HG02798 (cell line): Measurements from ENCODE around the gene TASOR.
"Not testable (repeated sequence)": the region's sequence is repeated elsewhere in the genome, so short reads cannot be mapped to it uniquely, and the experiment has no call there.

ENCODE experiments used
- ATAC-seq: cut with Tn5 transposase; IDR thresholded peaks from one replicate; pipeline ENCODE4 v1.9.1; 2021; ENCODE audit warnings: mild to moderate bottlenecking; ENCODE audit not compliant: unreplicated experiment, poor library complexity

TASOR gene, protein sequence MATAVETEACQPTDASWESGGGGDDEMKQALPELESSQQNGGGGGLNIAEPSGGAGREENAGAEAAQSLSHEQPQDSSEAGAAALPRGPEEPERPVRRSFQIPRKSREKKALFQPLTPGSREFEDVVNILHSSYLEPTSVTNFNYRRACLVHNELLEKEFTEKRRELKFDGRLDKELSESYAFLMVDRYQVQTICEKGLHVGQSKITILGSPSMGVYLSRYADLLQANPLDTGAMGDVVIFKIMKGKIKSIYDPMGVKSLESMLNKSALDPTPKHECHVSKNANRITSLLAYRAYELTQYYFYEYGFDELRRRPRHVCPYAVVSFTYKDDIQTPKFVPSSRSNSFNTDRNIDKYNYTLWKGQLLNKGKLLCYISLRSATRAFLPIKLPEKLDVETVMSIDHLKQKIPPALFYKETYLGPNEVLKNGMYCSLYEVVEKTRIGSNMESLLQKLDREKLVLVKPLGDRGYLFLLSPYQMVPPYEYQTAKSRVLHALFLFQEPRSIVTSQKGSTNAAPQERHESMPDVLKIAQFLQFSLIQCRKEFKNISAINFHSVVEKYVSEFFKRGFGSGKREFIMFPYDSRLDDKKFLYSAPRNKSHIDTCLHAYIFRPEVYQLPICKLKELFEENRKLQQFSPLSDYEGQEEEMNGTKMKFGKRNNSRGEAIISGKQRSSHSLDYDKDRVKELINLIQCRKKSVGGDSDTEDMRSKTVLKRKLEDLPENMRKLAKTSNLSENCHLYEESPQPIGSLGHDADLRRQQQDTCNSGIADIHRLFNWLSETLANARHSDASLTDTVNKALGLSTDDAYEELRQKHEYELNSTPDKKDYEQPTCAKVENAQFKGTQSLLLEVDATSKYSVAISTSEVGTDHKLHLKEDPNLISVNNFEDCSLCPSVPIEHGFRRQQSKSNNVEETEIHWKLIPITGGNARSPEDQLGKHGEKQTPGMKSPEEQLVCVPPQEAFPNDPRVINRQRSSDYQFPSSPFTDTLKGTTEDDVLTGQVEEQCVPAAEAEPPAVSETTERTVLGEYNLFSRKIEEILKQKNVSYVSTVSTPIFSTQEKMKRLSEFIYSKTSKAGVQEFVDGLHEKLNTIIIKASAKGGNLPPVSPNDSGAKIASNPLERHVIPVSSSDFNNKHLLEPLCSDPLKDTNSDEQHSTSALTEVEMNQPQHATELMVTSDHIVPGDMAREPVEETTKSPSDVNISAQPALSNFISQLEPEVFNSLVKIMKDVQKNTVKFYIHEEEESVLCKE (N-terminal part only)

DNA sequence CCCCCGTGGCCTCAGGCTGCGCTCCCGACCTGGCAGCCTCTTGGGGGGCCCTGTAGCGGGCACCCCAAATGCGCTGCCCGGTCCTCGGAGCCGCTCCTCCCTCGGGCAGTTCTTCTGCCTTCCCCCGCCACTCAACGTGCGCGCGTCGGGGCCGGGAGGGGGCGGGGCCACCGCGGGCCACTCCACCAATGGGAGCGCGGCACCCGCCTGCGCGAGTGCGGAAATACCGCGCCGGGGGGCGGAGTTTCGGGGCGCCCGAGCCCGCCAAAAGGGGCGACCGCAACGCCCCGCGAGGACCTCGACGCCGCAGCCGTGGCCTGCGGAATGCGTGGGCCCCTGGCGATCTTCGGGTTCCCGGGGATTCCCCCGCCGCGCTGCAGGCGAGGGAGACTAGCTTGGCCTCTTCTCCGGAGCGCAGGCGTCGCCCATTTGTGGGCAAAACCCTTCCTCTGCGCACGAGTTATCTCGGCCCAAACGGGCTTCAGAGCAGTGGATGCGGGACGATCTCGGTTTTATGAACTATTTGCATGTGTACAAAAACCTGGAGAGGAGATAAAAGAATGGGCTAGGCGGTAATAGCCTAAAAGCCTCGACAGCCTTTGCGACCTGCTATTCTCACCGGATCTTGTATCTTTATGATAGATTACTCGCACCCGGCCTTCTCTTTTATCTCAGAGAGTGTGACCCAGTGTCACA lies at the start of gene TASOR:
TASOR (minus strand) TSS at position 144 of the 696 bp plus-strand sequence. CDS start 259 bp downstream, outside the sequence.
- peak; percentile 85 for ATAC-seq

DNA sequence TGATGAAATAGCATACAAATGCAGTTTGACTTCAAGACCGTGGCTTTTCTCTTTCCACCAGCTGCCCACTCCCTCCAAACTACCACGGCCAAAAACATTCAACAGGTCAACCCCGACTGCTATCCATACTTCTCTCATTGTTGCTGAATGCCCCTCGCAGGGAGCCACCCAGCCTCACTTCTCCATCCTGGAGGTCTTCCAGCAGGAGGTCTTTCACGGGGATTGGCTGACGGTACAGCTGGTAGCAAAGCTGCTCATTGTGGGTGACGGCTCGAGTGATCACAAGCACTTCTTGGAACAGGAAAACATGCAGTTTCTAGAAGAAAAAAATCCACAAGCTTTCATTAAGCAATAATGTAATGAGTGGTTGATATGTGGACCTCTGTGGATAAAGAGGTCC lies 49.0 kb upstream of the TASOR start:
- ATAC-seq: no peak

DNA sequence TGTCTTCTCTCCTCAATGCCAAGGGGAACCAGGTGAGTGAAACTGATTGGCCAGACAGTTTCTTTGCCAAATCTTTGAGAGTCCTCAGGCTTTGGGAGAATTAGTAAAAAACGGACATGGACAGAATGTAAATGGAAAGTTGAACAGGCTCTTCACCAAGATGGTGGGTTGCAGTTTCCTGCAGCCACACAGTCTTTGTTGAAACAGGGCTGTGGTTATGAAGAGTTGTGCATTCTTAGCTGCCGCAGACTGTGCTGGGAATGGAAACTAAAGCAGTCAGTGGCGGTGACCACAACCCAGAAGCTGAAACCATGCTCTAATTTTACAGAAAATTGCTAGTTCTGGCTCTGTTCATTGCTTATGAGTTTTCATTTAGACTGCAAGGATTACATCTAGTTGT lies 42.1 kb upstream of the TASOR start:
- peak; percentile 99 for ATAC-seq

DNA sequence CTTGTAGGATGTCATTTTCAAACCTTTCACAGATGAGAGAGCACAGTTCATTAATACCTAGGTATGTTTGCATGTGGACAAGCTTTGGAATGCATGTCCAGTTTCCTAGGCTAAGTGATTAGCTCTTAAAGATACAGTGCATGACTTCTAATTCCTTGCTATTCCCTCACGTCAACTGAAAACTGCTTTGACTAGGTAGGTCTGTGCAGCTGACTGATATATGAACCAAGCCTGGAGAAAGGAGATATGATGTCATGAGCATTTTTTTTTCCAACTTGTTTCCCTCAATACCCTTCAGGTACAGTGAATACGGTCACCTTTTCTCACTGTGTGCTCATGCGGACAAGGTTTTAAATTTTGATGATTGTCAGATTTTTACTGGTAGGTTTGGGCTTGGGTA lies 41.6 kb upstream of the TASOR start:
- ATAC-seq: no peak

DNA sequence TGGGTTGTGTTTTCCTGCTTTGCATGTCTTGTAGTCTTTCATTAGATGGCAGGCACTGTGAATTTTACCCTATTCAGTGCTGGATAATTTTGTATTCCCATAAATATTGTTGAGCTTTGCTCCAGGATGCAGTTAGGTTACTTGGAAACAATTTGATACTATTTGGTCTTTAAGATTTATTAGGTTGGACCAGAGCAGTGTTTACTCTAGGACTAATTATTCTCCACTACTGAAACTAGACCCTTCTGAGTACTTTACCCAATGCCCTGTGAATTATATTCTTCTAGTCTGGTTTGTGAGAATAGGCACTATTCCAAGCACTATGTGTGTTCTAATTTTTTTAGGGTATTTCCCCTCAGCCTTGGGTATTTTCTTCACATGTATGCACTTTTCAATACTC lies 37.8 kb upstream of the TASOR start:
- no peak for ATAC-seq

DNA sequence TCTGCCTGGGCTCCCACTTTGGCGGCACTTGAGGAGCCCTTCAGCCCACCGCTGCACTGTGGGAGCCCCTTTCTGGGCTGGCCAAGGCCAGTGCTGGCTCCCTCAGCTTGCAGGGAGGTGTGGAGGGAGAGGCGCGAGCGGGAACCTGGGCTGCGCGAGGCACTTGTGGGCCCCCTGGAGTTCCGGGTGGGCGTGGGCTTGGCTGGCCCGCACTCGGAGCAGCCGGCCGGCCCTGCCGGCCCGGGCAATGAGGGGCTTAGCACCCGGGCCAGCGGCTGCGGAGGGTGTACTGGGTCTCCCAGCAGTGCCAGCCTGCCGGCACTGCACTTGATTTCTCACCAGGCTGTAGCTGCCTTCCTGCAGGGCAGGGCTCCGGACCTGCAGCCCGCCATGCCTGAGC lies 35.7 kb upstream of the TASOR start:
- ATAC-seq: not testable (repeated sequence)

DNA sequence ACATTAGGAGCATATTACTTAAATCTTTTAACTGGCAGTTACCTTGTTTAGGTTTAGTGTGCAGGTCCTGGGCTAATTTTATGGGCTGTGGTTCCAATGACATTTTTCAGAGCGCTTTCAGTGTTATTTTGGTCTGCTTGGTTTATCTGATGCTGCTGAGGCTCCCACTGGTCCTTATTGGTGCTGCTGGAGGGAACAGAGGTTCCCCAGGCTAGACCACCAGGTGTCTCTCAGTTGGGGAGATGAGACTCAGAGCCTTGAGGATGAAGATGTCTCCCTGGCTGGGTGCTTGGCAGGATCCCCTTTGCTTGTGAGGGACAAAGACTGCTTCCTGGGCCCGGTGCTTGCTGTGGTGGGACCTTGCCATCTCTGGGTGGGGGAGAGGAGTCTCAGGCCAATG lies 28.3 kb upstream of the TASOR start:
- no peak for ATAC-seq

DNA sequence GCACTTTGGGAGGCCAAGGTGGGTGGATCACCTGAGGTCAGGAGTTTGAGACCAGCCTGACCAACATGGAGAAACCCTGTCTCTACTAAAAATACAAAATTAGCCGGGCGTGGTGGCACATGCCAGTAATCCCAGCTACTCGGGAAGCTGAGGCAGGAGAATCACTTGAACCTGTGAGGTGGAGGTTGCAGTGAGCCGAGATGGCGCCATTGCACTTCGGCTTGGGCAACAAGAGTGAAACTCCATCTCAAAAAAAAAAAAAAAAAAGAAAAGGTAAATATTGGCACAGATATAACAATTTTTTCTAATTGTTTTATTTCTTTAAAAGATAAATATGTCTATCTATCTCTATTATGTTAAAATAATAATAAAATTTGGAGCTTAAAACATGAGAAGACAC lies 24.3 kb upstream of the TASOR start:
- not testable (repeated sequence) for ATAC-seq

DNA sequence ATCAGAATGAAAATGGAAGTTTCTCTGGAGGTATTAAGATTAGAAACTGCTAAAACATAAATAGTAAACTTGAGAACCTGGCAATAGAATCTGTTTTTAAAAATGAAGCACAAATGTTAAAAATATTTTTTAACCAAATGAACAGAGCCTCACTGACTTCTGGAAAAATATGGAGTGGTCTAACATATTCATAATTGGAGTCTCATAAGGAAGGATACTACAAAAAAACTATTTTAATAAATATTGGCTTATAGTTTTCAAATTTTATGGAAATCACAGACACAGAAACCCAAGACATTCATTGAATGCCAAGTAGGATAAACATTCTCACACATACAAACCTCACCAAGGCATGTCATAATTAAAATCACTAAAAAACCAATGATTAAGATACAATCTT lies 23.6 kb upstream of the TASOR start:
- no peak for ATAC-seq

DNA sequence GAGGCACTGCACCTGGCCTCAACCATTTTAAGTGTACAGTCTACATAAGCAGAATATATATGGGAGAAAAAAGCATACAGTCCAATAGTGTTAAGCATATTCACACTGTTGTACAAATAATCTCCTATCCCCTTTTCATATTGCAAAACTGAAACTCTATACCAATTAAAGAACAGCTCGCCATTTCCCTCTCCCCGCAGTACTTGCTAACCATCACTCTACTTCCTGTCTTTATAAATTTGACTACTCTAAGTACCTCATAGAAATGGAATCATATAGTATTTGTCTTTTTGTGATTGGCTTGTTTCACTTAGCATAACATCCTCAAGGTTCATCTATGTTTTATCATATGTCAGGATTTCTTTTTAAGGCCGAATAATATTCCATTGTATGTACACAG lies 21.6 kb upstream of the TASOR start:
- no peak for ATAC-seq

DNA sequence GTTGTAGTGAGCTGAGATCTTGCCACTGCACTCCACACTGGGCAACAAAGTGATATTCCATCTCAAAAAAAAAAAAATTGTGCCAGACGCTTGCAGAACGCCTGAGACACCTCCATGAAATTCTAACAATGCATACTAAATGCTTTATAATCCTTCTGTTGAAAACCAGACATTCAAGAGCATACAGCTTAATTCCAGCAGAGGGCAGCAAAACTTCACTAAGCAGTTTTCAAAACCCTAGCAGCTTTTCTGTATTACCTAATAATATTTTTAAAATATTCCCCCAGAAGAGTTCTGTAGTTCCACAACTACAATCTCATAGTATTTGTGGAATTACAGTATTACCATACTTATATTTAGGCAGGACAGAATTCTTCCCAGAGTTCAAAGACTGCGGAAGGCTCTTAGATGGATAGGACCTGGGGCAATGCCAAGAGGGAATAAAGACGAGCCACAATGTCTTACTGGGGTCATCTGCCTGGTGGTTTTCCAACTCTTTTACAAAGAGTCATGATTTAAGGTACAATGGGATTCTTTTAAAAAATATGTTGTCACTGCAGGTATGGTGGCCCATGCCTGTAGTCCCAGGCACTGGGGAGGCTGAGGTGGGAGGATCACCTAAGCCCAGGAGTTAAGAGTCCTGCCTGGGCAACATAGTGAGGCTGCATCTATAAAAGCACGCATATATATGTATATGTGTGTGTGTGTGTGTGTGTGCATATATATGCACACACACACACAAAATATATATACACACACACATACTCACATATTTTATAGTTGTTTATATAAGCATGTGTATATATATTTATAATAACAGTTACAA lies 19.6 kb upstream of the TASOR start:
- ATAC-seq: no peak

DNA sequence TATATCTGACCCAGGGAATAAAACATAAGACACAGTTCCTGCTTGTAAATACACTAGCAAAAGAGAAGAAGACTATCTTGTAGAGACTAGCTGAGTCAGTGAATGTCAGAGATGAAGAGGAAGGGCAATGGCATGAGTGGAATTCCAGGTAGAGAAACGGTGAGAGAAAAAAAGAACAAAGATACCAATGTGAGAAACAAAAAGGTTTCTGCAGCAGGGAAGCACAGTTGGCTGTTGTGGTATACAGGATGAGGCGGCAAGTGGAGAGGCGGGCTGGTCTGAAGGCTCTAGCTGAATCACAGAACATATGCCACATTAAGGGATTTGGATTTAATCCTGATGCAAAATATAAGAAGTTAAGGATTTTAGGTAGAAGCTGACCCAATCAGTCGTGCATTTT lies 17.1 kb upstream of the TASOR start:
- ATAC-seq: no peak

DNA sequence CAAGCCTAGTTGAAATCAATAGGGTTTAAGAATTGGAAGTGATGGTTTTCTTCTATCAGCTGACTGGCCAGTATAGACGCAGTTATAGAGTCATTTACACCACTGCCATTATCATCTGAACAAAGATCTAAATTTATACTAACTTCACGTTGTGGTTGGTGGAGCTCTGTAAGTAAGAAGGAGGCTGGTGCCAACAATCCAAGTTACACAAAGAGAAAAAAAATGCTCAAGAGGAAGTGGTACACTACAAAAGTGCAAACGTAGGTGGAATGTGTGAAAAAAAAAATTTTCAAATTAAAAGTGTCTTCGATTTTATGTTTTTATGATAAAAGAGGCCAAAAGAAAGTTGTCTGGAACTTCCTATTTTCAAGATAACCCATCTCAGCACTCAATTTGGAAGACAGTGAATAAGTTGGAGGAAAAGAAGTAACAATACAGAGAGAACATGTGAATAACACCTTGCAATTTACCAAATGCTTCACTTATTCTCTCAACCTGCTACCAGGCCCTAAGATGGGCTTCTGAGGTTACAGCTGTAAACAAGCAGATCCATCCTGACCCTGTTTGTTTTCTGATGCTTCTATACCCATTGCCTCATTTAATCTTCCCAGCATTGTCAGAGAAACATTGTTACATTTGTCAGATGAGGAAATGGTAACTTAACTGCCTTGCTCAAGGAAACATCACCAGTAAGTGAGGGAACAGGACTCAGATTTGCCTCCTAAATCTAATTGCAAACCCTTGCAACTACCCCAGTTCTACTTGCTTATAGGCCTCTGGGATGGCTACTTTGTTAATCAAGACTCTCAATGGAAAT lies 12.0 kb upstream of the TASOR start:
- no peak for ATAC-seq

DNA sequence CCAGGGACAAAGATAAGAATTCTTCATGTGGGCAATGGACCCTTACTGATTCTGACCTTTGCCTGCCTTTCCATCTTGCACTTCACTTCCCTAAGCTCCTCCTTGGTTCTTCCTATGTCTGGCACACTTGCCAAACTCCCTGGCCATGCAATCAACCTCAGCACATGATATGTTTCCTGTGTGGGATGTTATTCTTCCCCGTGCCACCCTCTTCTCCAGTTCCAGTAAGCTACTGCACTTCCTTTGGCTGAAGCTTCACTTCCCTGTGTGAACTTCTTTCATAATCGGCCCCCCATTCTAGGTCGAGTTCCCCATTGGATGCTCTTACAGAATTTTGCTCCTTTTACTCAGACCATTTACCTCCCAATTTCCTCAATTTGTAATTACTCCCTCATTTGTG lies 10.7 kb upstream of the TASOR start:
- no peak for ATAC-seq

DNA sequence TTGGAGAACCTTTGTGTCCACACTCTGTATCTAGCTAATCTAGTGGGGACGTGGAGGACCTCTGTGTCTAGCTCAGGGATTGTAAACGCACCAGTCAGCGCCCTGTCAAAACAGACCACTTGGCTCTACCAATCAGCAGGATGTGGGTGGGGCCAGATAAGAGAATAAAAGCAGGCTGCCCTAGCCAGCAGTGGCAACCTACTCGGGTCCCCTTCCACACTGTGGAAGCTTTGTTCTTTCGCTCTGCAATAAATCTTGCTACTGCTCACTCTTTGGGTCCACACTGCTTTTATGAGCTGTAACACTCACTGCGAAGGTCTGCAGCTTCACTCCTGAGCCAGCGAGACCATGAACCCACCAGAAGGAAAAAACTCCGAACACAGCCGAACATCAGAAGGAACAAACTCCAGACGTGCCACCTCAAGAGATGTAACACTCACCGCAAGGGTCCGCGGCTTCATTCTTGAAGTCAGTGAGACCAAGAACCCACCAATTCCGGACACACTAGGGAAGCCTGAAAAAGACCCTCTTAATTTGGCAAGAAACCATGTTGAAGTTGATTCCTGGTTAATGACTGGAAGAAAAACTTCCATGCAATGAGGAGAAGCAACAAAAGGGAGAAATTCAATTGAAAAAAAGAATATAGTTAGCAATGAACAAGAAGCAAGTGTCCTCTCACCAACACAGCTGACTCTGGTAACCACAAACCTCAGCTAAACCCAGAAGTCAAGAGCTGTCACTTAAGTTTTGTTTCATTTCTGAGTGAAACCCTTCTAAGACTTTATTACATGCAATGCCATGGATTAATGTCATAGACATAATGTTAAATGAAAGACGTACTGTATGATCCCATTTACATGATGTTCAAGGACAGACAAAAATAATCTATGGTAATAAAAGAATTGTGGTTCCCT lies 9.7 kb upstream of the TASOR start:
- ATAC-seq: peak; percentile 94

DNA sequence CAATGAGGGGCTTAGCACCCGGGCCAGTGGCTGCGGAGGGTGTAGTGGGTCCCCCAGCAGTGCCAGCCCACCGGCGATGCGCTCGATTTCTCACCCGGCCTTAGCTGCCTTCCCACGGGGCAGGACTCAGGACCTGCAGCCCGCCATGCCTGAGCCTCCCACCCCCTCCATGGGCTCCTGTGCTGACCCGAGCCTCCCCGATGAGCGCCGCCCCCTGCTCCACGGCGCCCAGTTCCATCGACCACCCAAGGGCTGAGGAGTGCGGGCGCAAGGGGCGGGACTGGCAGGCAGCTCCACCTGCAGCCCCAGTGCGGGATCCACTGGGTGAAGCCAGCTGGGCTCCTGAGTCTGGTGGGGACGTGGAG lies 8.9 kb upstream of the TASOR start:
- ATAC-seq: not testable (repeated sequence)

DNA sequence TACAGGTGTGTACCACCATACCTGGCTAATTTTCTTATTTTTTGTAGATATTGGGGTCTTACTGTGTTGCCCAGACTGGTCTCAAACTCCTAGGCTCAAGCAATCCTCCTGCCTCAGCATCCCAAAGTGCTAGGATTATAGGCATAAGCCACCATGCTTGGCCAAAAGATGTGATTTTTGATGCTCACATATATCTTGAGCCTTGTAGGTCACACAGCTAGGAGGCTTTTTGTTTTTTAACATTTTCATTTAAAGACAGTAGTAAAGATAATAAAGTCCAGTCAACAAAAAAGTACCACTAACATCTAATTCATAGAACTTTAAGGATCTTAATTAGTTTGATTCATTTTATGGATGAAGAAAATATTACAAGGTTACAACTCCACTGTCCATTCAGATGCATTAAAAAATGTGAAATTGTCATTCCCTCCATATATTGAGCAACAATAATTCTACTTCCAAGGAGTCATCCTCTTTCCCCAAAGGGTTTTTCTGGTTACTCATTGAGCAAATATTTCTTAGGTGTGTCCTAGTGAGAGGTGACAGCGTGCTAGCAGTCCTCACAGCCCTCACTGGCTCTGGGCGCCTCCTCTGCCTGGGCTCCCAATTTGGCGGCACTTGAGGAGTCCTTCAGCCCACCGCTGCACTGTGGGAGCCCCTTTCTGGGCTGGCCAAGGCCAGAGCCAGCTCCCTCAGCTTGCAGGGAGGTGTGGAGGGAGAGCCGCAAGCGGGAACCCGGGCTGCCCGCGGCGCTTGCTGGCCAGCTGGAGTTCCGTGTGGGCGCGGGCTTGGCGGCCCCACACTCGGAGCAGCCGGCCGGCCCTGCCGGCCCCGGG lies 8.3 kb upstream of the TASOR start:
- no peak for ATAC-seq
